ENCODE results near the gene DVL1. TPM values are rescaled to one million over a fixed set of nuclear protein-coding genes. Genes with fewer than 3 reads are reported as not detected.

The DVL1 gene
- polyA plus RNA-seq, 1 experiment: 23.6 TPM

- Histone ChIP-seq H3K27me3 (ENCODE audit: control insufficient read depth, insufficient read depth, low read length) (no peaks in the 10 kb centered on the region), H3K36me3 (ENCODE audit: control insufficient read depth, insufficient read depth, low read length) (peaks cover 44% of the 10 kb centered on the region), H3K4me3 (ENCODE audit: low read depth, low read length) (no peak overlapping the region)
- ChIA-PET CTCF (no interaction called here), POLR2A (no interaction called here)
- TF ChIP-seq CTCF (IDR thresholded peaks at IDR 0.05; ENCODE audit: insufficient read depth, low read depth, low read length): no peak
- no peak for DNase-seq (ENCODE audit: low read depth)
Measured at GRCh38 chr1:1315435-1315954, 33.7 kb downstream of the DVL1 start.

DNA sequence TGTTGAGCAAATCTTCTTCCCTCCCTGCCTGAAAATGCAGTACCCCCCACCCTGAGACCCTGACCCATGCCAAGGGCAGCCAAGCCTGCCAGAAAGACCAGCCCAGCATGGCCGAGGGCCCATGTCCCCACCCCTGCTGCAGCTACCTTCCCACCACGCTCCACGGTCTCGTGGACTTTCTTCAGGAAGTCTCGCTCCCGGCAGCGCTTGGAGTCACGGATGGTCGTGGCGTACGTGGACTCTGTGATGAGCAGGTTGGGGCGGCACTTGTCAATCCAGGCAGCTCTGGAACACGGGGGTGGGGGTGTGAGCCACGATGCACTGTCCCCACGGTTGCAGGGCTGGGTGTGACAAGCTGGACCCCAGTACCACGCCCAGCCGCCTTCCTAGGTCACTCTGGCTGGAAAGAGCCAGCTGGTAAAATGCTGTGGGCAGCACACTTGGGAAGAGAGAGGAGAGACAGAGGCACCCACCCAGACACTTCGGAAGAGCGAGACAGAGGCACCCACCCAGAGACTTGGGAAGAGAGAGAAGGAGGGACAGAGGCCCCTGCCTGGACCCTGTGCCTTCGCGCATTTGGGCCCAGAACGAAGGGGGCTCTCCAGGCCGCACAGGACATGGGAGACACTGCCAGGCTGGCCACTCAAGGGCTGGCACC lies 34.4 kb downstream of the DVL1 start:
- no peak for TF ChIP-seq CTCF (IDR thresholded peaks at IDR 0.05; ENCODE audit: insufficient read depth, low read depth, low read length)
- H3K4me3 ChIP-seq (ENCODE audit: low read depth, low read length): no peak overlapping the region
- peaks cover 45% of the 10 kb centered on the region for H3K36me3 ChIP-seq (ENCODE audit: control insufficient read depth, insufficient read depth, low read length)
- no peaks in the 10 kb centered on the region for H3K27me3 ChIP-seq (ENCODE audit: control insufficient read depth, insufficient read depth, low read length)
- no peak for DNase-seq (ENCODE audit: low read depth)
- ChIA-PET POLR2A (no interaction called here), CTCF (no interaction called here)

- DNase-seq (ENCODE audit: low read depth): no peak
- H3K36me3 ChIP-seq (ENCODE audit: control insufficient read depth, insufficient read depth, low read length): peaks cover 39% of the 10 kb centered on the region
- POLR2A ChIA-PET: no interaction called here
- CTCF ChIA-PET: no interaction called here
- no peaks in the 10 kb centered on the region for H3K27me3 ChIP-seq (ENCODE audit: control insufficient read depth, insufficient read depth, low read length)
- TF ChIP-seq CTCF (IDR thresholded peaks at IDR 0.05; ENCODE audit: insufficient read depth, low read depth, low read length): no peak
- no peak overlapping the region for H3K4me3 ChIP-seq (ENCODE audit: low read depth, low read length)
Measured at GRCh38 chr1:1314237-1314586, 35.0 kb downstream of the DVL1 start.

- no peak for TF ChIP-seq CTCF (IDR thresholded peaks at IDR 0.05; ENCODE audit: insufficient read depth, low read depth, low read length)
- peaks cover 37% of the 10 kb centered on the region for H3K36me3 ChIP-seq (ENCODE audit: control insufficient read depth, insufficient read depth, low read length)
- CTCF ChIA-PET: no interaction called here
Measured at GRCh38 chr1:1313500-1314236, 35.5 kb downstream of the DVL1 start.

DNA sequence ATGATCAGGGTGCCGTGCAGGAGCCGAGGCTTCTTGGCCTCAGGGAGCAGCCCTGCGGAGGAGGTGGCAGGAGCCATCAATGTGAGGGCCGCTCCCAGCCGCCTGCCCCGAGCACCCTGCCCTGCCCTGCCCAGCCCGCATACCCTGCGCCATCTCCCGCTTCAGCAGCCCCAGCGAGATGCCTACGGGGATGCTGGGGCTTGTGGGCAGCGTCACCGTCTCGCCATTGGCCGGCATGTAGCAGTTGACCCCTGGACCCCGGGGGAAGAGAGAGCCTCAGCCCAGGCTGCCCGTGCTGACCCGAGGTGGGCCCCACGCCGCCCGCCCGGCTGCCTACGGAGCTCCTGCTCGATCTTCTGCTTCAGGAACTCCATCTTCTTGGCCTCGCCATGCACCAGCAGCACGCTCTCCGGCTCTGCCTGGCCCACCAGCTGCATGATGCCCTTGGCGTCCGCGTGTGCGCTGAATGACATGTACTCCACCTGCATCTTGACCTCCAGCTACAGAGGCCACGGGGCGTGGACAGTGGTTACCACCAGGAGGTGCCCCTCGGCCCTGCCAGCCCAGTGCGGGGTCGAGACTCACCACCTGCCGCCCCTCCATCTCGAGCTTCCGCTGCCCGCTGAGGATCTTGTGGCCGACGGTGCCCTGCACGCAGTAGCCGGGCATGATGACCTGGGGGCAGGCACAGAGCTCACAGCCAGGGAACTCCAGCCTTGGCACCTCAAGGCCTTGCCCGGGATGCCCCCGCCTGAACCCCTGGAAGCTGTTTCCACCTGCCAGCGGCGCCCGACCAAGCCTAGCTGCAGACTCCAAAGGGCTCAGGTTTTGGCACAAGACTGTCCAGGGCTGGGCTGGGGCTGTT lies 36.5 kb downstream of the DVL1 start:
- Histone ChIP-seq H3K4me3 (ENCODE audit: low read depth, low read length) (no peak overlapping the region), H3K36me3 (ENCODE audit: control insufficient read depth, insufficient read depth, low read length) (peaks cover 37% of the 10 kb centered on the region), H3K27me3 (ENCODE audit: control insufficient read depth, insufficient read depth, low read length) (no peaks in the 10 kb centered on the region)
- TF ChIP-seq CTCF (IDR thresholded peaks at IDR 0.05; ENCODE audit: insufficient read depth, low read depth, low read length): no peak
- ChIA-PET CTCF (no interaction called here), POLR2A (no interaction called here)
- no peak for DNase-seq (ENCODE audit: low read depth)

More at GRCh38 chr1:1313500-1314236, 35.5 kb downstream of the DVL1 start:
- Histone ChIP-seq H3K27me3 (ENCODE audit: control insufficient read depth, insufficient read depth, low read length) (no peaks in the 10 kb centered on the region), H3K4me3 (ENCODE audit: low read depth, low read length) (no peak overlapping the region)
- POLR2A ChIA-PET: no interaction called here
- DNase-seq (ENCODE audit: low read depth): no peak
